ENCODE data around the gene GLMN.

DNA sequence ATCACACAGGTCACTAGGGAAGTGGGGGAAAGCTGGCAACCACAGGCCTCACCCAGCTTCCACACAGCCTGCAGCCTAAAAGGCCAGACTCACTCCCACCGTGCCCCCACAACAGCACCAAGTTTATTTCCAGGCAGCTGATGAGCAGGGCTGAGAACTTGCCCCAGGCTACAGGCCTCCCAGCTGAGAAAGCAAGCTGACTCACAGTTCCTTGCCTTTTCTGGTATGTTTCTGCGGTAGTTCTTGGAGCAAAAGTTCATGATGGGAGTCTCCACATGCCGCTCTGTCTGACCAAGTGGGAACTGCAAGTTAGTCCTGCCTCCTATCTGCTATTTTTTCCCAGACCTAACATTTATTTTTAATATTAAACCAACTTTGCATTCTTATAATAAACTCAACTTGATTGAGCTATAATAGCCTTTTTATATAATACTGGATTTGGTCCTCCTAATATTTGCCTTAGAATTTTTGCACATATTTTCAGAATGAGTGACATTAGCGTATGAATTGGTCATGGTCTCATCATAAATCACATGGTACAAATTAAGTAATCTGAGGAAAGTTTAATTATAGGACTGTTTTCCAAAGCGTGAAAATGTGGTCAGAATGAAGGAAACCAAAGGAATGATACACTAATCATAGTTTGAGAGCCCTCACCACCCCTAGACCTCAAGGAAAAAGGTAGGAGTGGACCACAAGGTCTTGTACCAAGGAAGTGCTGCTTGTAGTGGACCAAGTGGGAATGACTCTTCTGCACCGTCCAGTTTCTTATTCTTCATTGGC lies 30.8 kb upstream of the GLMN start:
- TF ChIP-seq, protein P1, sequence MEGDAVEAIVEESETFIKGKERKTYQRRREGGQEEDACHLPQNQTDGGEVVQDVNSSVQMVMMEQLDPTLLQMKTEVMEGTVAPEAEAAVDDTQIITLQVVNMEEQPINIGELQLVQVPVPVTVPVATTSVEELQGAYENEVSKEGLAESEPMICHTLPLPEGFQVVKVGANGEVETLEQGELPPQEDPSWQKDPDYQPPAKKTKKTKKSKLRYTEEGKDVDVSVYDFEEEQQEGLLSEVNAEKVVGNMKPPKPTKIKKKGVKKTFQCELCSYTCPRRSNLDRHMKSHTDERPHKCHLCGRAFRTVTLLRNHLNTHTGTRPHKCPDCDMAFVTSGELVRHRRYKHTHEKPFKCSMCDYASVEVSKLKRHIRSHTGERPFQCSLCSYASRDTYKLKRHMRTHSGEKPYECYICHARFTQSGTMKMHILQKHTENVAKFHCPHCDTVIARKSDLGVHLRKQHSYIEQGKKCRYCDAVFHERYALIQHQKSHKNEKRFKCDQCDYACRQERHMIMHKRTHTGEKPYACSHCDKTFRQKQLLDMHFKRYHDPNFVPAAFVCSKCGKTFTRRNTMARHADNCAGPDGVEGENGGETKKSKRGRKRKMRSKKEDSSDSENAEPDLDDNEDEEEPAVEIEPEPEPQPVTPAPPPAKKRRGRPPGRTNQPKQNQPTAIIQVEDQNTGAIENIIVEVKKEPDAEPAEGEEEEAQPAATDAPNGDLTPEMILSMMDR (IDR thresholded peaks at IDR 0.05 in 8 of 11, conservative IDR thresholded peaks at IDR 0.05 in 3 of 11): no peak
- TF ChIP-seq POLR2AphosphoS5 (IDR thresholded peaks at IDR 0.05): no peak
